SK-N-SH treated with all-trans-retinoic acid at 6 μM for 48 hours (cell line): ENCODE results near the gene ZFYVE28.

ENCODE experiments used
- ATAC-seq: fragments of 200-7000 bp; cut with Tn5 transposase; 3 replicates; pipeline ENCODE4 v1.9.1; 2020; ENCODE audit warnings: mild to moderate bottlenecking, moderate library complexity
- ARNTL ChIP-seq: fragments of 450-650 bp; formaldehyde crosslinking; IDR thresholded peaks from 2 replicates; pipeline ENCODE4 v1.5.0; 2020; ENCODE audit warnings: low read depth, mild to moderate bottlenecking, moderate library complexity, borderline replicate concordance
- CSDC2 ChIP-seq: fragments of 250-450 bp; sonication (Bioruptor Pico); IDR thresholded peaks from 2 replicates; pipeline ENCODE4 v1.5.0; 2020; ENCODE audit warnings: mild to moderate bottlenecking, moderate library complexity
- ESRRG ChIP-seq: fragments of 250-450 bp; sonication (Bioruptor Pico); IDR thresholded peaks from 2 replicates; pipeline ENCODE4 v1.6.1; 2021; ENCODE audit warnings: mild to moderate bottlenecking
- GLIS3 ChIP-seq: fragments of 250-450 bp; sonication (Bioruptor Pico); IDR thresholded peaks from 2 replicates; pipeline ENCODE4 v1.5.0; 2020; ENCODE audit warnings: mild to moderate bottlenecking, moderate library complexity
- ISL1 ChIP-seq: fragments of 250-450 bp; sonication (Bioruptor Pico); IDR thresholded peaks from 2 replicates; pipeline ENCODE4 v2.1.2; 2022; ENCODE audit warnings: mild to moderate bottlenecking, moderate library complexity
- POU6F1 ChIP-seq: fragments of 250-450 bp; sonication (Bioruptor Pico); IDR thresholded peaks from 2 replicates; pipeline ENCODE4 v1.8.0; 2021; ENCODE audit warnings: low read depth, mild to moderate bottlenecking, moderate library complexity, borderline replicate concordance
- PPARA ChIP-seq: fragments of 250-450 bp; sonication (Bioruptor Pico); IDR thresholded peaks from 2 replicates; pipeline ENCODE4 v1.5.0; 2020; ENCODE audit warnings: mild to moderate bottlenecking, borderline replicate concordance
- TCF4 ChIP-seq: fragments of 250-450 bp; sonication (Bioruptor Pico); IDR thresholded peaks from 2 replicates; pipeline ENCODE4 v1.8.0; 2021; ENCODE audit warnings: mild to moderate bottlenecking, moderate library complexity, borderline replicate concordance
- ZFP3 ChIP-seq: fragments of 250-450 bp; sonication (Bioruptor Pico); IDR thresholded peaks from 2 replicates; pipeline ENCODE4 v1.5.0; 2020; ENCODE audit warnings: mild to moderate bottlenecking, moderate library complexity
- ZNF565 ChIP-seq: fragments of 450-650 bp; formaldehyde crosslinking; conservative IDR thresholded peaks from 2 replicates; pipeline ENCODE4 v1.5.0; 2020; ENCODE audit warnings: low read depth, mild to moderate bottlenecking, moderate library complexity
- ZNF70 ChIP-seq: fragments of 450-650 bp; formaldehyde crosslinking; IDR thresholded peaks from 2 replicates; pipeline ENCODE4 v1.5.0; 2020; ENCODE audit warnings: mild to moderate bottlenecking, moderate library complexity
- ZNF8 ChIP-seq: fragments of 450-650 bp; formaldehyde crosslinking; IDR thresholded peaks from 2 replicates; pipeline ENCODE4 v1.5.0; 2020; ENCODE audit warnings: mild to moderate bottlenecking, moderate library complexity
- TF ChIP-seq, protein P1 (sequence below): fragments of 250-450 bp; sonication (Bioruptor Pico); IDR thresholded peaks from 2 replicates; pipeline ENCODE4 v1.8.0; 2020; ENCODE audit warnings: mild to moderate bottlenecking, moderate library complexity, borderline replicate concordance
- TF ChIP-seq, protein P2 (sequence below): fragments of 250-450 bp; sonication (Bioruptor Pico); IDR thresholded peaks from 2 replicates; pipeline ENCODE4 v1.5.1; 2020; ENCODE audit warnings: low read depth, mild to moderate bottlenecking, moderate library complexity
- TF ChIP-seq, protein P3 (sequence below): fragments of 250-450 bp; sonication (Bioruptor Pico); IDR thresholded peaks from 2 replicates; pipeline ENCODE4 v1.5.1; 2021; ENCODE audit warnings: mild to moderate bottlenecking, moderate library complexity
- TF ChIP-seq, protein P4 (sequence below): fragments of 250-450 bp; sonication (Bioruptor Pico); IDR thresholded peaks from 2 replicates; pipeline ENCODE4 v1.5.0; 2020; ENCODE audit warnings: mild to moderate bottlenecking, moderate library complexity

ZFYVE28 gene

GRCh38 chr4:2341261-2341841 lies 77.1 kb downstream of the ZFYVE28 start:
- TF ChIP-seq ESRRG (no peak), PPARA (CRISPR knock-in tag) (no peak), CSDC2 (CRISPR knock-in tag) (no peak), TCF4 (no peak), ZFP3 (CRISPR knock-in tag) (no peak), ARNTL (CRISPR knock-in tag) (no peak), ZNF70 (CRISPR knock-in tag) (no peak), ZNF8 (CRISPR knock-in tag) (no peak), GLIS3 (no peak), ISL1 (CRISPR knock-in tag) (no peak), POU6F1 (CRISPR knock-in tag) (no peak), ZNF565 (CRISPR knock-in tag) (no peak)
- TF ChIP-seq, protein P1, sequence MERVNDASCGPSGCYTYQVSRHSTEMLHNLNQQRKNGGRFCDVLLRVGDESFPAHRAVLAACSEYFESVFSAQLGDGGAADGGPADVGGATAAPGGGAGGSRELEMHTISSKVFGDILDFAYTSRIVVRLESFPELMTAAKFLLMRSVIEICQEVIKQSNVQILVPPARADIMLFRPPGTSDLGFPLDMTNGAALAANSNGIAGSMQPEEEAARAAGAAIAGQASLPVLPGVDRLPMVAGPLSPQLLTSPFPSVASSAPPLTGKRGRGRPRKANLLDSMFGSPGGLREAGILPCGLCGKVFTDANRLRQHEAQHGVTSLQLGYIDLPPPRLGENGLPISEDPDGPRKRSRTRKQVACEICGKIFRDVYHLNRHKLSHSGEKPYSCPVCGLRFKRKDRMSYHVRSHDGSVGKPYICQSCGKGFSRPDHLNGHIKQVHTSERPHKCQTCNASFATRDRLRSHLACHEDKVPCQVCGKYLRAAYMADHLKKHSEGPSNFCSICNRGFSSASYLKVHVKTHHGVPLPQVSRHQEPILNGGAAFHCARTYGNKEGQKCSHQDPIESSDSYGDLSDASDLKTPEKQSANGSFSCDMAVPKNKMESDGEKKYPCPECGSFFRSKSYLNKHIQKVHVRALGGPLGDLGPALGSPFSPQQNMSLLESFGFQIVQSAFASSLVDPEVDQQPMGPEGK = no peak
- TF ChIP-seq, protein P2, sequence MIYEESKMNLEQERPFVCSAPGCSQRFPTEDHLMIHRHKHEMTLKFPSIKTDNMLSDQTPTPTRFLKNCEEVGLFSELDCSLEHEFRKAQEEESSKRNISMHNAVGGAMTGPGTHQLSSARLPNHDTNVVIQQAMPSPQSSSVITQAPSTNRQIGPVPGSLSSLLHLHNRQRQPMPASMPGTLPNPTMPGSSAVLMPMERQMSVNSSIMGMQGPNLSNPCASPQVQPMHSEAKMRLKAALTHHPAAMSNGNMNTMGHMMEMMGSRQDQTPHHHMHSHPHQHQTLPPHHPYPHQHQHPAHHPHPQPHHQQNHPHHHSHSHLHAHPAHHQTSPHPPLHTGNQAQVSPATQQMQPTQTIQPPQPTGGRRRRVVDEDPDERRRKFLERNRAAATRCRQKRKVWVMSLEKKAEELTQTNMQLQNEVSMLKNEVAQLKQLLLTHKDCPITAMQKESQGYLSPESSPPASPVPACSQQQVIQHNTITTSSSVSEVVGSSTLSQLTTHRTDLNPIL = no peak
- TF ChIP-seq, protein P3, sequence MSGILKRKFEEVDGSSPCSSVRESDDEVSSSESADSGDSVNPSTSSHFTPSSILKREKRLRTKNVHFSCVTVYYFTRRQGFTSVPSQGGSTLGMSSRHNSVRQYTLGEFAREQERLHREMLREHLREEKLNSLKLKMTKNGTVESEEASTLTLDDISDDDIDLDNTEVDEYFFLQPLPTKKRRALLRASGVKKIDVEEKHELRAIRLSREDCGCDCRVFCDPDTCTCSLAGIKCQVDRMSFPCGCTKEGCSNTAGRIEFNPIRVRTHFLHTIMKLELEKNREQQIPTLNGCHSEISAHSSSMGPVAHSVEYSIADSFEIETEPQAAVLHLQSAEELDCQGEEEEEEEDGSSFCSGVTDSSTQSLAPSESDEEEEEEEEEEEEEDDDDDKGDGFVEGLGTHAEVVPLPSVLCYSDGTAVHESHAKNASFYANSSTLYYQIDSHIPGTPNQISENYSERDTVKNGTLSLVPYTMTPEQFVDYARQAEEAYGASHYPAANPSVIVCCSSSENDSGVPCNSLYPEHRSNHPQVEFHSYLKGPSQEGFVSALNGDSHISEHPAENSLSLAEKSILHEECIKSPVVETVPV (CRISPR knock-in tag) = no peak
- TF ChIP-seq, protein P4, sequence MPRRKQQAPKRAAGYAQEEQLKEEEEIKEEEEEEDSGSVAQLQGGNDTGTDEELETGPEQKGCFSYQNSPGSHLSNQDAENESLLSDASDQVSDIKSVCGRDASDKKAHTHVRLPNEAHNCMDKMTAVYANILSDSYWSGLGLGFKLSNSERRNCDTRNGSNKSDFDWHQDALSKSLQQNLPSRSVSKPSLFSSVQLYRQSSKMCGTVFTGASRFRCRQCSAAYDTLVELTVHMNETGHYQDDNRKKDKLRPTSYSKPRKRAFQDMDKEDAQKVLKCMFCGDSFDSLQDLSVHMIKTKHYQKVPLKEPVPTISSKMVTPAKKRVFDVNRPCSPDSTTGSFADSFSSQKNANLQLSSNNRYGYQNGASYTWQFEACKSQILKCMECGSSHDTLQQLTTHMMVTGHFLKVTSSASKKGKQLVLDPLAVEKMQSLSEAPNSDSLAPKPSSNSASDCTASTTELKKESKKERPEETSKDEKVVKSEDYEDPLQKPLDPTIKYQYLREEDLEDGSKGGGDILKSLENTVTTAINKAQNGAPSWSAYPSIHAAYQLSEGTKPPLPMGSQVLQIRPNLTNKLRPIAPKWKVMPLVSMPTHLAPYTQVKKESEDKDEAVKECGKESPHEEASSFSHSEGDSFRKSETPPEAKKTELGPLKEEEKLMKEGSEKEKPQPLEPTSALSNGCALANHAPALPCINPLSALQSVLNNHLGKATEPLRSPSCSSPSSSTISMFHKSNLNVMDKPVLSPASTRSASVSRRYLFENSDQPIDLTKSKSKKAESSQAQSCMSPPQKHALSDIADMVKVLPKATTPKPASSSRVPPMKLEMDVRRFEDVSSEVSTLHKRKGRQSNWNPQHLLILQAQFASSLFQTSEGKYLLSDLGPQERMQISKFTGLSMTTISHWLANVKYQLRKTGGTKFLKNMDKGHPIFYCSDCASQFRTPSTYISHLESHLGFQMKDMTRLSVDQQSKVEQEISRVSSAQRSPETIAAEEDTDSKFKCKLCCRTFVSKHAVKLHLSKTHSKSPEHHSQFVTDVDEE (CRISPR knock-in tag) = no peak
- no peak for ATAC-seq

DNA sequence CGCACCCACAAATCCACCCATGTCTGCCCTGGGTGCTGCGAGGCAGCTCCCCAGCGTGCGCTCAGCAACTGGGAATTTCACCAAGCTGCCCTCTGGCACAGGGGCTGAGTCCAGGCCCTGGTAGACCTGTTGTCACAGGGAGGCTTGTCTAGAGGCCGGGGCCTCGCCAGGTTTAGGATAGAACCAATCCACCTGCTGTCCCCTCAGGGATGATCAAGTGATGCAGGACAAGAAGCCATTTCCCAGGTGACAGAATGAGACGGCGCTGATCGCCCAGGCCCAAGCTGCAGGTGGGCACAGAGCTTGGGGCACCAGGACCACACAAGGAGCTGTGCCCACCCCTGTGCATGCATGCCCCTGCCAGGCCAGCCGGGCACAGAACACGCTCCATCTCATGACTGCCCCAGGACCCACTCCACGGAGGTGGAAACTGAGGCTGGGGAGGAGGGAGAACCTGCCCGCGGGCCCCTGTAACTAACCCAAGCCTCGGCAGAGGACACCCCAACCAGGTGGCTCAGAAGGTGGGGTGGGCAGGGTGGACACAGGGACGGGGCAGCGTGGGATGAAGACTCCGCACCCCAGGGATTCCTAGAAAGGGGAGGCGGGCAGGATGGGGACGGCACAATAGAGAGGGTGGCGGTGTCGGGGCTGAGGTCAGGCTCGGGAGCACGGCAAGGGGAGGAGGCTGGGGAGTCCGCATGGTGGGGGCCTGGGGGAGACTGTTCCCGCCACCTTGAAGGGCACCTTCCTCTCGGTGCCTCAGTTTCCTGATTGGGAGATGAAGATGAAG lies 78.0 kb downstream of the ZFYVE28 start:
- no peak for ATAC-seq
- TF ChIP-seq TCF4 (no peak), GLIS3 (no peak)

- no peak for ATAC-seq
- TF ChIP-seq ZFP3 (CRISPR knock-in tag) = no peak
These were observed 78.8 kb downstream of the ZFYVE28 start for GRCh38 chr4:2339458-2340271.
